Activated naive CD8-positive, alpha-beta T cell (primary cell): ENCODE measurements around the gene HIPK2.

ENCODE experiments used
- H3K27ac Mint-ChIP-seq: one replicate; pipeline ENCODE4 v1.8.0; 2021; ENCODE audit warnings: mixed read lengths
- H3K27me3 Mint-ChIP-seq: one replicate; pipeline ENCODE4 v1.8.0; 2021; ENCODE audit warnings: mixed read lengths
- H3K36me3 Mint-ChIP-seq: one replicate; pipeline ENCODE4 v1.8.0; 2021; ENCODE audit warnings: mixed read lengths
- H3K4me1 Mint-ChIP-seq: one replicate; pipeline ENCODE4 v1.8.0; 2021; ENCODE audit warnings: low read depth, mixed read lengths
- H3K4me3 Mint-ChIP-seq: one replicate; pipeline ENCODE4 v1.8.0; 2021; ENCODE audit warnings: mild to moderate bottlenecking, mixed read lengths
- H3K9me3 Mint-ChIP-seq: one replicate; pipeline ENCODE4 v1.8.0; 2021; ENCODE audit warnings: low read depth, mixed read lengths

HIPK2 gene

GRCh38 chr7:139635526-139636302, 142.1 kb downstream of the HIPK2 start:
- Mint-ChIP-seq H3K4me1 (peaks cover 62% of the 10 kb centered on the region), H3K27me3 (no peaks in the 10 kb centered on the region), H3K9me3 (no peaks in the 10 kb centered on the region), H3K4me3 (peak overlapping the region; percentile 84), H3K36me3 (peaks cover 15% of the 10 kb centered on the region), H3K27ac (peak overlapping the region; percentile 93)

- peaks cover 14% of the 10 kb centered on the region for H3K36me3 Mint-ChIP-seq
- no peaks in the 10 kb centered on the region for H3K27me3 Mint-ChIP-seq
- peaks cover 71% of the 10 kb centered on the region for H3K4me1 Mint-ChIP-seq
- H3K9me3 Mint-ChIP-seq = no peaks in the 10 kb centered on the region
- peak overlapping the region; percentile 11 for H3K27ac Mint-ChIP-seq
- no peak overlapping the region for H3K4me3 Mint-ChIP-seq
Measured at GRCh38 chr7:139634087-139634486, 143.7 kb downstream of the HIPK2 start.

GRCh38 chr7:139631520-139632031, 146.2 kb downstream of the HIPK2 start:
- H3K27me3 Mint-ChIP-seq = no peaks in the 10 kb centered on the region
- H3K4me1 Mint-ChIP-seq = peaks cover 77% of the 10 kb centered on the region
- no peaks in the 10 kb centered on the region for H3K9me3 Mint-ChIP-seq
- H3K4me3 Mint-ChIP-seq = no peak overlapping the region
- H3K27ac Mint-ChIP-seq = peak overlapping the region; percentile 28
- peaks cover 16% of the 10 kb centered on the region for H3K36me3 Mint-ChIP-seq

DNA sequence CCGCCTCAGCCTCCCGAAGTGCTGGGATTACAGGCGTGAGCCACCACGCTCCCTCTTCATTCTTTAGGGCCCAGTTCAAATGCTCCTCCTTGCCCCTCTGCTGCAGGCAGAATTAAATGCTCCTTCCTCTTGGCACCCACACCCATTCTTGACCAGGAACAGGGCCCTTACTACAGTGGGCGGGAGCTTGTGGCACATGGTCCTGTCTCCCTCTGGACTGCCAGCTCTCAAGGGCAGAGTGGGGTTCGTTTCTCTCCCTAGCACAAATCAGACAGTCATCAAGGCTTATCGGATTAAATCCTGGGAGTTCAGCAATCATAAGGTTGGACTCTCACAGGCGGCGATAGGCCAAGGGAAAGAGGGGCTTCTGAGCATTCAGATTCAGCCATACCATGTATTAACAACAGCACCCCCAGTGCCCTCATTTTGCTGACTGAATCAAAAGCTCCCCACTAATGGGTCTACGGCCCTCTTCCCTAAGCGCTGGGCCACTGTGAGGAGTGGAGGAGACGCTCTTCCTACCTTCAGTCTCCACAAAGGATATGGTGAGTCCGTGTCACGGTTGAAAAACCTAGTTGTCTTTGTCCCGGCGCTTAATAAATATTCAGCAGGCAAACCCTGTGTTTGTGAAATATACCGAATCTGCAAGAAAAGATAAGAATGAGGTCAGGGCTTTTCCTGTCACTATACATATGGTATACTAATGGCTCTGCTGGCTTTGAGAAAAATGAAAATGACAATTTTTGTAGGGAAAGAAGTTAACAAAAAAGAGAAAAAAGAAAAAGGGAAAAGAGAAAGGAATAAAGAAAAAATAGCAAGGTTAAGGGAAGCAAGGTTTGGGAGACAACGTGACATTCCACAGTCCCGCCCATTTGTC, 146.9 kb downstream of the HIPK2 start:
- Mint-ChIP-seq H3K36me3 (peaks cover 16% of the 10 kb centered on the region), H3K27me3 (no peaks in the 10 kb centered on the region), H3K4me1 (peaks cover 75% of the 10 kb centered on the region), H3K9me3 (no peaks in the 10 kb centered on the region), H3K4me3 (no peak overlapping the region), H3K27ac (peak overlapping the region; percentile 66)

GRCh38 chr7:139629392-139630082, 148.3 kb downstream of the HIPK2 start:
- Mint-ChIP-seq H3K27ac (peak overlapping the region; percentile 69), H3K27me3 (no peaks in the 10 kb centered on the region), H3K9me3 (peaks cover 2% of the 10 kb centered on the region), H3K4me3 (peak overlapping the region; percentile 51), H3K36me3 (peaks cover 25% of the 10 kb centered on the region), H3K4me1 (peaks cover 79% of the 10 kb centered on the region)

DNA sequence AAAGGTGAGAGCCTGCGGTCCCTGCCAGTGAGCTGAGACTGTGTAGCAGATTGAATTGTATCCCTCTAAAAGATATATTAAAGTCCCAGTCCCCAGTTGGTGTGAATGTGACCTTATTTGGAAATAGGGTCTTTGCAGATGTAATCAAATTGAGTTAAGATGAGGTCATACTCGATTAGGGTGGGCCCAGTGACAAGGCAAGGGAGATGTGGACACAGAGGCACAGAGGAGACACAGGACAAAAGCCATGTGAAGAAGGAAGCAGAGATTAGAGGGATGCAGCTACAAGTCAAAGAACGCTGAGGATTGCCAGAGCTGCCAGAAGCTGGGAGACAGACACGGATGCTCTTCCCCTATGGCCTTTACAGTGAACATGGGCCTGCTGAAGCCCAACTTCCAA, 150.0 kb downstream of the HIPK2 start:
- peaks cover 88% of the 10 kb centered on the region for H3K4me1 Mint-ChIP-seq
- peaks cover 28% of the 10 kb centered on the region for H3K36me3 Mint-ChIP-seq
- no peak overlapping the region for H3K4me3 Mint-ChIP-seq

GRCh38 chr7:139626817-139627216, 151.0 kb downstream of the HIPK2 start:
- peaks cover 28% of the 10 kb centered on the region for H3K36me3 Mint-ChIP-seq
- peak overlapping the region; percentile 88 for H3K27ac Mint-ChIP-seq
- H3K4me3 Mint-ChIP-seq = peak overlapping the region; percentile 51
- H3K4me1 Mint-ChIP-seq = peaks cover 82% of the 10 kb centered on the region
- no peaks in the 10 kb centered on the region for H3K27me3 Mint-ChIP-seq
- peaks cover 6% of the 10 kb centered on the region for H3K9me3 Mint-ChIP-seq

More for the DNA sequence above, 150.0 kb downstream of the HIPK2 start:
- Mint-ChIP-seq H3K27me3 (no peaks in the 10 kb centered on the region), H3K9me3 (peaks cover 6% of the 10 kb centered on the region), H3K27ac (peak overlapping the region; percentile 88)

DNA sequence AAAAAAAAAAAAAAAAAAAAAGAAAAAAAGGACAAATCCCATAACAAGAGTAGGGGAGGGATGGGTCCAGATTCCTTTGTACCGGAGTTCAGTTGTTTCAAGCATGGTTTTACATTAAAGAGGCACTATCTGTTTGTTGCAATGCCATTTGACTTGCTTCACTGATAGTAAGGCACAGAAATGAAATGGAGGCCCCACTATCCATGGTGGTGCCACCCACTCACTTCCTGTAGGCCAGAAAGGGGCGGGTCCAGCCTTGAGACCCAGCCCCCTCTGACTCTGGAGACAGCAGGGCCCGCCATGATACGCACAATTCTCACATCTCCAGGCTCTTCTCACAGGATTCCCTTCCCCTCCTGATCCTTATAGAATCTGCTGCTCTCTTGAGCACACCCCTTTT, 154.3 kb downstream of the HIPK2 start:
- Mint-ChIP-seq H3K27me3 (no peaks in the 10 kb centered on the region), H3K9me3 (peaks cover 6% of the 10 kb centered on the region), H3K4me3 (no peak overlapping the region), H3K36me3 (peaks cover 21% of the 10 kb centered on the region), H3K27ac (peak overlapping the region; percentile 22), H3K4me1 (peaks cover 52% of the 10 kb centered on the region)

DNA sequence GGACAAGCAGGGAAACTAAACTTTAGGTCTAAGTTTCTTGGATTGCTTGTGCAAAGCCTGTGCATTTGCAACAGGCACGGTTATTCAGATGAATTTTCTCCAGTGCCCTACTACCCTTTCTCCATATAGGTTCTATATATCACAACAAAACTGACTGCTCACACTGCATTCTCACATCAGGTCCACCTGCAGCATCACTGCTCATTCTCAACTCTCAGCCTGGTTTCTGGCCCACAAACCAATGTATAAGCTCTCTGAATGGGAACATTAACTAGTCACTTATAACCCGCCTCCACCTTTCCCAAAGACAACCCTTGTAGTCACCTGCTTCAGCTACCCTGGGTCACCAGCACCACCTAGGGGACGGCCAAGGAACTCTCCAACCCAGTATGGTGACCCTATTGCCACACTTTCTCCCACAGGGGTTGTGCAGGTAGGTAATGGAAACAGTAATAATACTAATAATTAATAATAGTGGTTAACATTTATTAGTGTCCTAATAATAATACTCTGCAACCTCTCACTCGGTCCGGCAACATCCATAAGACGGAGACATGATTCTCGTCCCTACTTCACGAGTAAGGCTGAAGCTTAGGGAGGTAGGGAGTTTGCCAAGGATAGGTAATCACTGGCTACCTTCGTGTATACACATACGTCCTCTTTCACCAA, 157.0 kb downstream of the HIPK2 start:
- H3K36me3 Mint-ChIP-seq = peaks cover 28% of the 10 kb centered on the region
- peaks cover 6% of the 10 kb centered on the region for H3K9me3 Mint-ChIP-seq
- H3K4me3 Mint-ChIP-seq = no peak overlapping the region
- no peaks in the 10 kb centered on the region for H3K27me3 Mint-ChIP-seq
- peaks cover 27% of the 10 kb centered on the region for H3K4me1 Mint-ChIP-seq
- no peak overlapping the region for H3K27ac Mint-ChIP-seq

DNA sequence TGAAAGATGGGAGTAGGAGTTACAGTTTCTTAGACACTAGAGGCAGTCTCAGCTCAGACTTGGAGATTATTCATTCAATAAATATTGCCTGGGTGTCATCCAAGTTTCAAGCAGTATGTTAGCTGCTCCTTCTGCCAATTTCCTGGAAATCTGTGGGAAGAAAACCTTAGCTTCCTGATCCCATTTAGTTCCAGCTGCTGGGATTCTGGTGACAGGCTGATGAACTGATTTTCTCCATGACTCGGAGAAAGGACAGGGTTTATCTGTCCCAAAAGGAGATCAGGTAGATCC, 158.5 kb downstream of the HIPK2 start:
- Mint-ChIP-seq H3K4me3 (no peak overlapping the region), H3K4me1 (peaks cover 12% of the 10 kb centered on the region), H3K36me3 (peaks cover 16% of the 10 kb centered on the region), H3K9me3 (peaks cover 2% of the 10 kb centered on the region), H3K27ac (no peak overlapping the region), H3K27me3 (no peaks in the 10 kb centered on the region)

DNA sequence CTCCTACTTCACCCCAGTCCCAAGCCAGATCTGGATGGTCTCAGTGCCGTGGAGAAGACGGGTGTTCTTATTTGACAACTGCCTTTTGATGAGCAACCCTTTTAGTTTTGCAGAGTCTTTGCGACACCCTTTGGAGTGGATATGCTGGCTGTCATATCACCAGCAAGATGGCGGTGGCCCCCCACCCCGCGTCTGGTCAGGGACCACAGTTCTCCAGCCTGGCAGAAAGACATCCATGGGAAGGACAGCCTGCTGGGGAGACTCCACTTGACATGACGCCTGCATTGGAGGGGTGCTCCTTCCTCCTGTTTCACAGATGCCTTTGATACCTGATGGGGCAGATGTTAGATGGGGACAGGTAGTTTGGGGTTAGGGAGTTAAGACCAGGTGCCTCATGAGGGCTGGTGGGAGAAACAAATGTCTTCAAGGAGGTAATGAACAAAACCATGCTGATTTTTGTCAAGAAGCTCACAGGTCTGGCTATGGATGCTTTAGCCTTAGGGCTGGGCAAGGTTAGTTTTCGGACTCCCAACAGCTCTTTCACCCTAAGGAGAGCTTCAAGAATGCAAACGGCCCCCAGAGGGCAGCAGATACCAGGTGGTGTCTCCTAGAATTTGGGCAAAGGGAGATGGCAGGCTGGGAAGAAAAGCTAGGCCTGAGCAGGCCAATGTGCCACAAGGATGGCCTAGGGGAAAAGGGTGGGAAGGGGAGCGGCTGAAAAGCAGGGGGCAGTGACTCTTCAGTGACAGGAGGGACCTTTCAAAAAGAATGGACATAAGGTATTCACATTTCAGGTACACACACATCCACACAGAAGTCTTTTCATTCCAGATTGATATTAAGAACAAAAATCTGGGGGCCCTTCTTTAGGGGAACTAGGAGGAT, 159.1 kb downstream of the HIPK2 start:
- Mint-ChIP-seq H3K4me3 (no peak overlapping the region), H3K36me3 (peaks cover 16% of the 10 kb centered on the region), H3K27me3 (no peaks in the 10 kb centered on the region), H3K9me3 (no peaks in the 10 kb centered on the region), H3K4me1 (peaks cover 8% of the 10 kb centered on the region), H3K27ac (no peak overlapping the region)

GRCh38 chr7:139617074-139617473, 160.7 kb downstream of the HIPK2 start:
- H3K27ac Mint-ChIP-seq = no peak overlapping the region
- no peaks in the 10 kb centered on the region for H3K9me3 Mint-ChIP-seq
- H3K4me3 Mint-ChIP-seq = no peak overlapping the region
- no peaks in the 10 kb centered on the region for H3K27me3 Mint-ChIP-seq
- H3K36me3 Mint-ChIP-seq = peaks cover 20% of the 10 kb centered on the region
- peaks cover 1% of the 10 kb centered on the region for H3K4me1 Mint-ChIP-seq

DNA sequence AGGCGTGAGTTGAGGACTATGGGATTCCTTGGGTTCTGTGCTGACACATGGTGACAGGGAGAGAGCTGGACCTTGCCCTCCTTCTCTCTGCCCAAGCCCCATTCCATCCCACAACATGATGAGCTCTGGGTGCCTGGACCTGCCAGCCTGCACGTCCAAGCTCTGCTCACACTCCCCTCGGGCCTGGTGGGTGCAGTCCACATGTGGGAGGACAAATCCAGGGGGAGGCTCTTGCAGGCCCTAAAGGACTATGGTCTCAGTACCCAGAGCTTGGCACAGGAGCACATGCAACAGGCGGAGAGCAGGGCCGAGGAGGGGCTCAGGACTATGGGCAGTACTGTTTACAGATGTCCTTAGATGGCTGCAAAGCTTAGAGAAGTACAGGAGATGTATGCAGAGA, 162.9 kb downstream of the HIPK2 start:
- H3K27ac Mint-ChIP-seq = no peak overlapping the region
- H3K4me3 Mint-ChIP-seq = no peak overlapping the region
- H3K36me3 Mint-ChIP-seq = peaks cover 19% of the 10 kb centered on the region
- H3K4me1 Mint-ChIP-seq = no peaks in the 10 kb centered on the region
- H3K27me3 Mint-ChIP-seq = no peaks in the 10 kb centered on the region
- H3K9me3 Mint-ChIP-seq = no peaks in the 10 kb centered on the region

GRCh38 chr7:139613971-139614411, 163.8 kb downstream of the HIPK2 start:
- H3K4me1 Mint-ChIP-seq = no peaks in the 10 kb centered on the region
- H3K9me3 Mint-ChIP-seq = no peaks in the 10 kb centered on the region
- no peak overlapping the region for H3K4me3 Mint-ChIP-seq
- no peaks in the 10 kb centered on the region for H3K27me3 Mint-ChIP-seq
- H3K36me3 Mint-ChIP-seq = peaks cover 24% of the 10 kb centered on the region
- H3K27ac Mint-ChIP-seq = no peak overlapping the region
